Germinal center (tissue), 1 donor: ENCODE data around the gene STX8.
A peak's percentile ranks its signal among the peaks of the same experiment; 100 is the strongest.
"Not testable (repeated sequence)": the region's sequence is repeated elsewhere in the genome, so short reads cannot be mapped to it uniquely, and the experiment has no call there.

Experiments used
- DNase-seq: peaks from one replicate; pipeline ENCODE4 v3.0.0; 2012; ENCODE audit warnings: mixed read lengths, low spot score

The STX8 gene

GRCh38 chr17:9258115-9259015 is 317.3 kb downstream of the STX8 start:
- DNase-seq, result no peak

- not testable (repeated sequence) for DNase-seq
Observed at GRCh38 chr17:9257630-9257965, 318.0 kb downstream of the STX8 start.

- DNase-seq, result peak; percentile 35
Observed at GRCh38 chr17:9256751-9257629, 318.6 kb downstream of the STX8 start.

GRCh38 chr17:9256361-9256750 is 319.3 kb downstream of the STX8 start:
- no peak for DNase-seq

- DNase-seq, result no peak
Observed at GRCh38 chr17:9255833-9256232, 319.8 kb downstream of the STX8 start.

GRCh38 chr17:9254841-9255240 is 320.8 kb downstream of the STX8 start:
- no peak for DNase-seq

- DNase-seq, result no peak
Observed at GRCh38 chr17:9253308-9253707, 322.3 kb downstream of the STX8 start.

- no peak for DNase-seq
Observed at GRCh38 chr17:9251273-9251672, 324.3 kb downstream of the STX8 start.

GRCh38 chr17:9249245-9249953 is 326.2 kb downstream of the STX8 start:
- DNase-seq, result no peak

GRCh38 chr17:9247401-9247938 is 328.1 kb downstream of the STX8 start:
- DNase-seq, result no peak

- no peak for DNase-seq
Observed at GRCh38 chr17:9244066-9245052, 331.3 kb downstream of the STX8 start.

GRCh38 chr17:9242983-9243382 is 332.6 kb downstream of the STX8 start:
- DNase-seq, result no peak

- no peak for DNase-seq
Observed at GRCh38 chr17:9242497-9242881, 333.1 kb downstream of the STX8 start.

GRCh38 chr17:9241774-9242496 is 333.7 kb downstream of the STX8 start:
- DNase-seq, result no peak

- DNase-seq, result no peak
Observed at GRCh38 chr17:9241371-9241712, 334.3 kb downstream of the STX8 start.

GRCh38 chr17:9240659-9241370 is 334.8 kb downstream of the STX8 start:
- DNase-seq, result no peak

- peak; percentile 88 for DNase-seq
Observed at GRCh38 chr17:9239793-9240658, 335.6 kb downstream of the STX8 start.

GRCh38 chr17:9239246-9239792 is 336.3 kb downstream of the STX8 start:
- no peak for DNase-seq
